BE2C (cell line): ENCODE results near the gene MGME1.

Source experiments
- DNase-seq: peaks from one replicate; pipeline ENCODE4 v3.0.0-alpha.2; 2020
- H3K27me3 ChIP-seq: fragments of 250-450 bp; sonication (Bioruptor Pico); 2 replicates; pipeline ENCODE4 v1.5.1; 2020; ENCODE audit warnings: mild to moderate bottlenecking
- H3K36me3 ChIP-seq: fragments of 250-450 bp; sonication (Bioruptor Pico); 2 replicates; pipeline ENCODE4 v1.5.1; 2020; ENCODE audit warnings: mild to moderate bottlenecking
- H3K4me1 ChIP-seq: fragments of 250-450 bp; sonication (Bioruptor Pico); 2 replicates; pipeline ENCODE4 v1.5.1; 2020
- H3K4me3 ChIP-seq: 2 replicates; pipeline ENCODE4 v1.5.1; 2011; ENCODE audit warnings: low read depth, low read length
- H3K9me3 ChIP-seq: fragments of 250-450 bp; sonication (Bioruptor Pico); 2 replicates; pipeline ENCODE4 v1.5.1; 2020
- TF ChIP-seq, protein P1 (sequence below): IDR thresholded peaks from 2 replicates; pipeline ENCODE4 v1.5.1; 2012; ENCODE audit warnings: mild to moderate bottlenecking, low read depth, low read length

The MGME1 gene

DNA sequence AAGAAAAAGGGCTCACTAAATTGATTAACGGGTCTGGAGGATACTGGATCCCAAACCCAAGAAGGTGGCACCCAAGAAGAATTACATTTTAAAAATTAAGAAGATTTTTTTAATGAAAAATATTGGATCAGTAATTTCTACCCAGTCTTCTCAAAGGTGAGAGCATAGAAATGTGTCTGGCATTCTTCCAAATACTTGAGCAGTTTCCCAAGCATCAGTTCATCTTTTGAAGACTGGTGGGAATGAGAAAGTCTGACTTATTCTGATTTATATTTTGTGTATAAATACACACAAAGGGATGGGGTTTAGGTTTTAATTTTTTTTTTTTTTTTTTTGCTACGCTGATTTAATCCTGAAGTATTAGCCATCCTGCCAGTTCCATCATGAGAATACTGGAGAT, 3.3 kb downstream of the MGME1 start:
- Histone ChIP-seq H3K27me3 (no peaks in the 10 kb centered on the region), H3K4me1 (no peaks in the 10 kb centered on the region), H3K36me3 (peaks cover 22% of the 10 kb centered on the region), H3K9me3 (no peaks in the 10 kb centered on the region), H3K4me3 (peak overlapping the region; percentile 84)
- TF ChIP-seq, protein P1, sequence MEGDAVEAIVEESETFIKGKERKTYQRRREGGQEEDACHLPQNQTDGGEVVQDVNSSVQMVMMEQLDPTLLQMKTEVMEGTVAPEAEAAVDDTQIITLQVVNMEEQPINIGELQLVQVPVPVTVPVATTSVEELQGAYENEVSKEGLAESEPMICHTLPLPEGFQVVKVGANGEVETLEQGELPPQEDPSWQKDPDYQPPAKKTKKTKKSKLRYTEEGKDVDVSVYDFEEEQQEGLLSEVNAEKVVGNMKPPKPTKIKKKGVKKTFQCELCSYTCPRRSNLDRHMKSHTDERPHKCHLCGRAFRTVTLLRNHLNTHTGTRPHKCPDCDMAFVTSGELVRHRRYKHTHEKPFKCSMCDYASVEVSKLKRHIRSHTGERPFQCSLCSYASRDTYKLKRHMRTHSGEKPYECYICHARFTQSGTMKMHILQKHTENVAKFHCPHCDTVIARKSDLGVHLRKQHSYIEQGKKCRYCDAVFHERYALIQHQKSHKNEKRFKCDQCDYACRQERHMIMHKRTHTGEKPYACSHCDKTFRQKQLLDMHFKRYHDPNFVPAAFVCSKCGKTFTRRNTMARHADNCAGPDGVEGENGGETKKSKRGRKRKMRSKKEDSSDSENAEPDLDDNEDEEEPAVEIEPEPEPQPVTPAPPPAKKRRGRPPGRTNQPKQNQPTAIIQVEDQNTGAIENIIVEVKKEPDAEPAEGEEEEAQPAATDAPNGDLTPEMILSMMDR = no peak
- DNase-seq = no peak

DNA sequence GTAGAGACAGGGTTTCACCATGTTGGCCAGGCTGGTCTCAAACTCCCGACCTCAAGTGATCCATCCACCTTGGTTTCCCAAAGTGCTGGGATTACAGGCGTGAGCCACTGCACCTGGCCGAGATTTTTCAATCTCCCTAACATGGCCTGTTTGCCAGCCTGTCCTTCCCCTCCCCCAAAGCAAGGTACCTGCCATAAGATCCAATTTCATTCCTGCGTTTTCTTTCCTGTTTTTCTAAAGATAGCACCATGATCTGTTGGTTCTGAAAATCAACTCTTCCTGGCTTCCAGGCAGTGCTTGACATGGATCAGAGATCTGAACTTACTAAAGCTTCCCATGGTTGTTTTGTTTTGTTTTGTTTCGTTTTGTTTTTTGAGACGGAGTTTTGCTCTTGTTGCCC, 7.5 kb downstream of the MGME1 start:
- no peak for DNase-seq
- H3K4me1 ChIP-seq = no peaks in the 10 kb centered on the region
- no peak overlapping the region for H3K4me3 ChIP-seq
- no peaks in the 10 kb centered on the region for H3K27me3 ChIP-seq
- no peaks in the 10 kb centered on the region for H3K9me3 ChIP-seq
- H3K36me3 ChIP-seq = peaks cover 19% of the 10 kb centered on the region
- TF ChIP-seq, protein P1 = no peak

DNA sequence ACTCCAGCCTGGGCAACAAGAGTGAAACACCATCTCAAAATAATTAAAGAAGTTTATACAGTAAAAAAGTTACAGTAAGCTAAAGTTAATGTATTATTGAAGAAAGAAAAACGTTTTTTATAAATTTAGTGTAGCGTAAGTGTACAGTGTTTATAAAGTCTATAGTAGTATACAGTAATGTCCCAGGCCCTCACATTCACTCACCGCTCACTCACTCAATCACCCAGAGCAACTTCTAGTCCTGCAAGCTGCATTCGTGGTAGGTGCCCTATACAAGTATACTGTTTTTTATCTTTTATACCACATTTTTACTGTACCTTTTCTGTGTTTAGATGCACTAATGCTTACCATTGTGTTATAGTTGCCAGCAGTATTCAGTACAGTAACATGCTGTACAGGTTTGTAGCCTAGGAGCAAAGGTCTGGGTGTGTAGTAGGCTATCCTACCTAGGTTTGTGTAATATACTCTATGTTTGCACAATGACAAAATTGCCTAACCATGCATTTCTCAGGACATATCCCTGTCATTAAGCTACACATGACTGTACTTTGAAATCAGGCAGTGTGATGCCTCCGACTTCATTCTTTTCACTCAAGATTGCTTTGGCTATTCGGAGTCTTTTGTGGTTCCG, 16.7 kb downstream of the MGME1 start:
- Histone ChIP-seq H3K36me3 (peaks cover 15% of the 10 kb centered on the region), H3K4me3 (no peak overlapping the region), H3K9me3 (no peaks in the 10 kb centered on the region), H3K4me1 (no peaks in the 10 kb centered on the region), H3K27me3 (no peaks in the 10 kb centered on the region)
- no peak for DNase-seq
- TF ChIP-seq, protein P1 = no peak

DNA sequence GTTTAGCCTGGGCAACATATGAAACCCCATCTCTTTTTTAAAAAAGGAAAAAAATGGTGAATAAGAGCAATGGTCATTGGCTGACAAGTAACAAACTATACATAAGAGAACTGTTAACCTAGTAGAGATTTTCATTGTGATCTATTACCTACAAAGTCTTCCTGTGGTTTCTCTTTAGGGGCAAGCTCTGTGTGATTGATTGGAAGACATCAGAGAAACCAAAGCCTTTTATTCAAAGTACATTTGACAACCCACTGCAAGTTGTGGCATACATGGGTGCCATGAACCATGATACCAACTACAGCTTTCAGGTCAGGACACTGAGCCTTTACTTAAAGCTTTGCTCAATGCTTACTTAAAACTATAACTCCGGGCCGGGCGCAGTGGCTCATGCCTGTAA, 19.2 kb downstream of the MGME1 start:
- TF ChIP-seq, protein P1 = no peak
- peaks cover 16% of the 10 kb centered on the region for H3K36me3 ChIP-seq

DNA sequence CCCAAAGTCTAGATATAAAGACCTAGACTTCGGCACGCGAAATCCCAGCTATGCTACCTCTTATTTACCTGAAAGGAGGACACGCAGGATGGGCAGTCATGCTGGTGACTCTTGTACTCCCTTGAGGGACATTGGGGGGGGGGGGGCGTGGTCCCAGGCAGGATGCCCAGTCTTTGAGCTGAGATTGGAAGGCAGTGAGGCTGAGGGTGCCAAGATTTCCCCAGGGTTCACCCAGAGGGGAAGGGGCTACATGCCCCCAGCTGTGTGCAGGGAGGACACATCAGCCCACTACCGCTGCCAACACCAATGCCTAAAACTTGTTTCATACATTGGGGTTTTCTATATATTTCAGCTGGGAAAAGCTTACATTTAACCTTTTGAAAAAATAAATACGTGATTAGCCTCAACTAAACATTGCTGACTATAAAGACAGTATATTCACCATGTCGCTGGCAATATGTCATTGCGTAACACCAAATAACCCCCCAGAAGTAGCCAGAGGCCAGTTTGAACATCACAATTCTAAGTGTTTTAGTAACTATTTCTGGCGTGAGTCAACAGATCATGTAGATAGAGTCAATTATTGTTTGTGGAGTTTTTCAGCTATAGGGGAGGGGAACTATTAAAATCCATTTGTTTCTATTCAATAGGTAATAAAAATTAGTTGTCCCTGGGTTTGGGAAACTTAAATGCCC, 21.6 kb downstream of the MGME1 start:
- Histone ChIP-seq H3K4me1 (no peaks in the 10 kb centered on the region), H3K36me3 (peaks cover 16% of the 10 kb centered on the region), H3K9me3 (no peaks in the 10 kb centered on the region), H3K4me3 (no peak overlapping the region), H3K27me3 (no peaks in the 10 kb centered on the region)
- no peak for DNase-seq
- TF ChIP-seq, protein P1 = no peak

More for the DNA sequence above, 19.2 kb downstream of the MGME1 start:
- Histone ChIP-seq H3K4me3 (no peak overlapping the region), H3K27me3 (no peaks in the 10 kb centered on the region), H3K4me1 (no peaks in the 10 kb centered on the region), H3K9me3 (no peaks in the 10 kb centered on the region)
- no peak for DNase-seq

DNA sequence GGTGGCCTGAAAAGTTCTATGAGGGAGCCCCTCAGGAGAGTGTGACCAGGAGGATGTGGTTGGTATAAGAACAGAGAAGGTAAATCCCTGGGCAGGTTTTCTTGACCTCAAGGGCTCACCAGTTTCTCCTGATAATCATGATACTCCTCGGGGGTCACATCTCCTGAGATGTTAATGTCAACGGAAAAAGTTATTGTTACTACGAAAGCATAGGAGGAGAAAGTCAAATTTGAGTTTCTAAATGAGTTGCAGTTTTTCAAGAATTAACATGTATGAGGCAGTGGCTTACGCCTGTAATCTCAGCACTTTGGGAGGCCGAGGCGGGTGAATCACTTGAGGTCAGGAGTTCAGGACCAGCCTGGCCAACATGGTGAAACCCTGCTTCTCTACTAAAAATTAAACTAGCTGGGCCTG, 23.4 kb downstream of the MGME1 start:
- Histone ChIP-seq H3K27me3 (no peaks in the 10 kb centered on the region), H3K9me3 (no peaks in the 10 kb centered on the region), H3K36me3 (peaks cover 16% of the 10 kb centered on the region), H3K4me3 (no peak overlapping the region), H3K4me1 (no peaks in the 10 kb centered on the region)
- DNase-seq = no peak
- TF ChIP-seq, protein P1 = no peak
